Loucy (cell line): Measurements from ENCODE around the gene VWA8.

Source experiments
- H2AFZ ChIP-seq: fragments of 200-600 bp; sonication (generic); 2 replicates; pipeline ENCODE4 v1.6.0; 2016; ENCODE audit warnings: antibody characterized with exemption, mild to moderate bottlenecking, low read length, moderate library complexity
- H3F3A ChIP-seq: fragments of 200-600 bp; 2 replicates; pipeline ENCODE4 v1.6.0; 2016; ENCODE audit warnings: antibody characterized with exemption, low read depth, mild to moderate bottlenecking
- H3K27me3 ChIP-seq: fragments of 200-600 bp; sonication (generic); 2 replicates; pipeline ENCODE4 v1.6.1; 2014; ENCODE audit warnings: low read length, mild to moderate bottlenecking; ENCODE audit not compliant: insufficient read depth, poor library complexity, severe bottlenecking
- H3K36me3 ChIP-seq: fragments of 200-600 bp; sonication (generic); 2 replicates; pipeline ENCODE4 v1.6.1; 2016; ENCODE audit warnings: low read length; ENCODE audit not compliant: insufficient read depth
- H3K4me1 ChIP-seq: fragments of 200-600 bp; sonication (generic); 2 replicates; pipeline ENCODE4 v1.5.1; 2014; ENCODE audit warnings: low read length, mild to moderate bottlenecking; ENCODE audit not compliant: insufficient read depth, poor library complexity, severe bottlenecking
- H3K4me2 ChIP-seq: fragments of 200-600 bp; sonication (generic); 2 replicates; pipeline ENCODE4 v1.6.0; 2014; ENCODE audit warnings: antibody characterized with exemption, low read length, low read depth, mild to moderate bottlenecking; ENCODE audit not compliant: poor library complexity, severe bottlenecking
- H3K4me3 ChIP-seq: fragments of 200-600 bp; sonication (generic); 2 replicates; pipeline ENCODE4 v1.5.1; 2014; ENCODE audit warnings: low read length, mild to moderate bottlenecking, mixed read lengths; ENCODE audit not compliant: poor library complexity, severe bottlenecking
- H3K79me2 ChIP-seq: fragments of 200-600 bp; sonication (generic); 2 replicates; pipeline ENCODE4 v1.6.1; 2014; ENCODE audit warnings: low read length; ENCODE audit not compliant: insufficient read depth
- H3K9ac ChIP-seq: fragments of 200-600 bp; sonication (generic); 2 replicates; pipeline ENCODE4 v1.6.0; 2014; ENCODE audit warnings: mild to moderate bottlenecking, low read depth, low read length, moderate library complexity; ENCODE audit not compliant: poor library complexity, severe bottlenecking
- H3K9me2 ChIP-seq: fragments of 200-600 bp; sonication (generic); replicated peaks from 2 replicates; pipeline ENCODE4 v1.6.1; 2016; ENCODE audit warnings: low read depth, low read length, mixed read lengths
- H3K9me3 ChIP-seq: fragments of 200-600 bp; sonication (generic); 2 replicates; pipeline ENCODE4 v1.6.1; 2014; ENCODE audit warnings: mild to moderate bottlenecking, antibody characterized with exemption, low read length, low read depth; ENCODE audit not compliant: insufficient read depth
- H4K20me1 ChIP-seq: fragments of 200-600 bp; sonication (generic); 2 replicates; pipeline ENCODE4 v1.6.0; 2014; ENCODE audit warnings: antibody characterized with exemption, low read length, mild to moderate bottlenecking; ENCODE audit not compliant: insufficient read depth, poor library complexity, severe bottlenecking
- EZH2phosphoT487 ChIP-seq: fragments of 200-600 bp; IDR thresholded peaks from 2 replicates; pipeline ENCODE4 v1.6.1; 2018; ENCODE audit warnings: antibody characterized with exemption, mild to moderate bottlenecking, moderate library complexity, borderline replicate concordance
- TF ChIP-seq, protein P1 (sequence below): fragments of 200-600 bp; sonication (generic); conservative IDR thresholded peaks from 2 replicates; pipeline ENCODE4 v1.5.1; 2014; ENCODE audit warnings: mild to moderate bottlenecking, antibody characterized with exemption, low read length

VWA8 gene

DNA sequence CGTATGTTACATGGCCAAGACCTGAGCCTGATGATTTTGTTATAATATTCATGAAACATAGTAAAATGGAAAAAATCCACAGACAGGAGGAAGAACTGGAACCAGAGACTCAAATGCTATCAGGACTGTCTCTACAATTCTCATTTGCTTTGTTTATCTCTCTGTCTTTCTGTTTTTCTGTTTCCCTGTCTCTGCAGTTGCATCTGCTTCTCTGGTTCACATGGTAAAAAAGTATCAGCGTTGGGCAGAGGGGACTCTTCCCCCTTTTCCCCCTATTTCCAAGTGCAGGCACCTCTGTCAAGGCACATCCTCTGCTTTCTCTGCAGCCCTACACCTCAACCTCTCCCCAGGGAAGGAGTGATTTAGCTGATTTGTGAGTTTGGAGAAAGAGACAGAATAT is 41.2 kb upstream of the VWA8 start:
- Histone ChIP-seq H2AFZ (no peak overlapping the region), H3K4me2 (no peak overlapping the region), H4K20me1 (no peaks in the 10 kb centered on the region), H3F3A (no peaks in the 10 kb centered on the region), H3K9me2 (no peaks in the 10 kb centered on the region), H3K4me3 (no peak overlapping the region), H3K4me1 (no peaks in the 10 kb centered on the region), H3K9me3 (no peaks in the 10 kb centered on the region), H3K27me3 (no peaks in the 10 kb centered on the region), H3K79me2 (no peaks in the 10 kb centered on the region), H3K36me3 (no peaks in the 10 kb centered on the region), H3K9ac (no peak overlapping the region)
- TF ChIP-seq, protein P1, sequence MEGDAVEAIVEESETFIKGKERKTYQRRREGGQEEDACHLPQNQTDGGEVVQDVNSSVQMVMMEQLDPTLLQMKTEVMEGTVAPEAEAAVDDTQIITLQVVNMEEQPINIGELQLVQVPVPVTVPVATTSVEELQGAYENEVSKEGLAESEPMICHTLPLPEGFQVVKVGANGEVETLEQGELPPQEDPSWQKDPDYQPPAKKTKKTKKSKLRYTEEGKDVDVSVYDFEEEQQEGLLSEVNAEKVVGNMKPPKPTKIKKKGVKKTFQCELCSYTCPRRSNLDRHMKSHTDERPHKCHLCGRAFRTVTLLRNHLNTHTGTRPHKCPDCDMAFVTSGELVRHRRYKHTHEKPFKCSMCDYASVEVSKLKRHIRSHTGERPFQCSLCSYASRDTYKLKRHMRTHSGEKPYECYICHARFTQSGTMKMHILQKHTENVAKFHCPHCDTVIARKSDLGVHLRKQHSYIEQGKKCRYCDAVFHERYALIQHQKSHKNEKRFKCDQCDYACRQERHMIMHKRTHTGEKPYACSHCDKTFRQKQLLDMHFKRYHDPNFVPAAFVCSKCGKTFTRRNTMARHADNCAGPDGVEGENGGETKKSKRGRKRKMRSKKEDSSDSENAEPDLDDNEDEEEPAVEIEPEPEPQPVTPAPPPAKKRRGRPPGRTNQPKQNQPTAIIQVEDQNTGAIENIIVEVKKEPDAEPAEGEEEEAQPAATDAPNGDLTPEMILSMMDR = no peak
- no peak for TF ChIP-seq EZH2phosphoT487

DNA sequence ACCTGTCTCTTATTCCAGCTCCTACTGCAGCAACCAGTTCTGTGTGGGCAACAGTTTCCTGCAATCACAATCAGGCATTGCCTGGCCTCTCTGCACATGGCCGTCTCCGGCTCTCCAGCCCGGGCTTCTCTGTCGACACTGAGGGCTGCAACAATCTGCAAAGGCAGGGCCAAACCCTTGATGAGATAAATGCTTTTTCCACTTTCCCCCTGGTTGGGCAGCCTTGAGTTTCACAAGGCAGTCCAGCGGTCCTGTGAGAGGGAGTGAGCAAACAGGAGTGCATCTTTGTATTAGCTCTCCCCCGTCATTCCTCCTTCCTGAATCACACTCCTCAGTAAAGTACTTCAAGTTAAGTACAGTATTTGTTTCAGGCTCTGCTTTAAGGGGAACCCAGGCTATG is 40.7 kb upstream of the VWA8 start:
- H3K4me3 ChIP-seq = no peak overlapping the region
- no peaks in the 10 kb centered on the region for H3F3A ChIP-seq
- H3K9ac ChIP-seq = no peak overlapping the region
- H2AFZ ChIP-seq = no peak overlapping the region
- H3K36me3 ChIP-seq = no peaks in the 10 kb centered on the region
- no peaks in the 10 kb centered on the region for H3K79me2 ChIP-seq
- no peak overlapping the region for H3K4me2 ChIP-seq
- no peaks in the 10 kb centered on the region for H3K9me3 ChIP-seq
- H3K4me1 ChIP-seq = no peaks in the 10 kb centered on the region
- no peaks in the 10 kb centered on the region for H3K9me2 ChIP-seq
- no peaks in the 10 kb centered on the region for H3K27me3 ChIP-seq
- no peak for TF ChIP-seq EZH2phosphoT487
- TF ChIP-seq, protein P1 = no peak
- H4K20me1 ChIP-seq = no peaks in the 10 kb centered on the region

DNA sequence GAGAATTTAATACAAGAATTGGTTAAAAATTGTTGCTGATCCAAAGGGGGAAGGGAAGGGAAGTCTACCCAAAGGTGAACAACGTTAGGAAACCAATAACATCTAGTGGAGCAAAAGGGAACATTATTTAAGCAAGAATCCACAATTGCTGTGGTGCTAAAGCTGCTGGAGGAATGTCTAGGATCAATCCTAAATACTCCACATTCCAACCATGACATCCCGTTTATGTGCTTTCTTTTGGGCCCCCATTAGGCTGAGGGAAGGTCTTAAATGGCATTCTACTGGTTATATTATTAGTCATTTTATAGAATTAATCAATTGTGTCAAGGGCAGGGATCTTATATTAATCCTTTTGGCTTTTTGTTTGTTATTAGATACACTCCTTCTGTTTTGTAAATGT is 39.9 kb upstream of the VWA8 start:
- Histone ChIP-seq H3K36me3 (no peaks in the 10 kb centered on the region), H3K4me1 (peaks cover 3% of the 10 kb centered on the region), H3F3A (no peaks in the 10 kb centered on the region), H3K27me3 (no peaks in the 10 kb centered on the region), H3K4me3 (no peak overlapping the region), H3K9me3 (no peaks in the 10 kb centered on the region), H4K20me1 (no peaks in the 10 kb centered on the region), H2AFZ (no peak overlapping the region), H3K79me2 (no peaks in the 10 kb centered on the region), H3K4me2 (no peak overlapping the region), H3K9ac (no peak overlapping the region), H3K9me2 (no peaks in the 10 kb centered on the region)
- TF ChIP-seq EZH2phosphoT487 = no peak
- TF ChIP-seq, protein P1 = no peak
